ENCODE measurements around the gene MTRF1L.
"Not testable (repeated sequence)": the region's sequence is repeated elsewhere in the genome, so short reads cannot be mapped to it uniquely, and the experiment has no call there.

MTRF1L gene

DNA sequence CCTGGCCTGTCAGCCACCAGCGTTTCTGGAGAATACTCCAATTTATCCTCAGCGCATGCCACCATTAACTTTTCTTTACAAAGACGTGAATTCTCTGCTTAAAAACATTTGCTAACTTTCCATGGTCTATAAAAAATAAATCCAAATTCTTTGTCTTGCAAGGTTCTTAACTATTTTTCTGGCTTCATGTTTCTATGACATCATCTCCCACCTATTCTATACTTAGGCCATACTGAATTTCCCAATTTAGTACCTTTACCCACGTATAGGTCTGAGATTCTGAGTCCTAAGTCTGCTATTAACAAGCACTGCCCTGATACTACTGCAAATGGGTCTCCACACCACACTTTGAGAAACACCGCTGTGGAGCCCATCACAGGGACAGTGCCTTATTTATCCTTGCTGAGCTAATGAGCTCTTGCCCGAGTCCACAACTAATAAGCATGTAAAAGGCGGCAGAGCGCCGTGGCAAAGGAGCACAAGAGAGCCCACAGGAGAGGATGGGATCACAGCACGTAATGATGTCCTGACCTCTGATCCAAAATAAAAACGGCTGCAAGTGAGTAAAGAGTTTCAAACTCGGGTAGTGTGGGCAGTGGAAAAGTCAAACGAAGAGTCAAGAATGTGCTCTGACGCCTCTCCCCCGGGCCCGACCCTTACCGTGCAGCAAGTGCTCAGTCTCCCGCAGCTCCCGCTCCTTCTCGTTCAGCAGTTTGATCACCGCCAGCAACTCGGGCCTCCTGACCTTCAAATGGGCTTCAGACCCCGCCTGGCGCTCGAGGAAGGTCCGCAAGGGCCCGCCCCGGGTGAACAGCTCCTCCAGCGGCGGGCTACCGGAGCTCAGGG is 519 bp downstream of the MTRF1L start:
- DNase-seq = peak; percentile 39

DNA sequence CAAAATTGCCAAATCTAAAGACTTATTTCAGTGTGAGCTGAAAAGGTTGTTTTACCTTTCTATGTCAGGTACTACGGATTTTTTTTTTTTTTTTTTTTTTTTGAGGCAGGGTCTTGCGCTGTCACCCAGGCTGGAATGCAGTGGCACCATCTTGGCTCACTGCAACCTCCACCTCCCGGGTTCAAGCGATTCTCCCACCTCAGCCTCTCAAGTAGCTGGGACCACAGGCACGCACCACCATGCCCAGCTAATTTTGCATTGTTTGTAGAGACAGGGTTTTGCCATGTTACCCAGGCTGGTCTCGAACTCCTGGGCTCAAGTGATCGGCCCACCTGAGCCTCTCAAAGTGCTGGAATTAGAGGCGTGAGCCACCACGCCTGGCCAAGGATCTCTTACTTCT is 1.7 kb downstream of the MTRF1L start:
- not testable (repeated sequence) for DNase-seq

DNA sequence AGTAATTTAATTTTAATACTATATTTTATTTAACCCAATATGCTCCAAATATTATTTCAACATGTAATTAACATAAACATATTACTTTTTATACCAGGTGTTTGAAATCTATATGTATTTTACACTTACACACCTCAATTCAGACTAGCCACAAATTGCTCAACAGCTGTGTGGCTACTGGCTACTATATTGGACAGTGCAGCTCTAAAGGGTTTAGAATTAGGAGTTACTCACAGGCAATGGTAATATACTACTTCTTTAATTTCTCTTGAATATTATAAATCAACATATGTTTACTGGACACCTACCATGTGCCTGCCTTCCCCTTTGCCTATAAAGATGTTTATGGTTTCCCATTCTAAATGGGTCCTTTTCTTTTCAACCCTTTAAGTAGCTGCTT is 2.3 kb downstream of the MTRF1L start:
- DNase-seq = no peak

DNA sequence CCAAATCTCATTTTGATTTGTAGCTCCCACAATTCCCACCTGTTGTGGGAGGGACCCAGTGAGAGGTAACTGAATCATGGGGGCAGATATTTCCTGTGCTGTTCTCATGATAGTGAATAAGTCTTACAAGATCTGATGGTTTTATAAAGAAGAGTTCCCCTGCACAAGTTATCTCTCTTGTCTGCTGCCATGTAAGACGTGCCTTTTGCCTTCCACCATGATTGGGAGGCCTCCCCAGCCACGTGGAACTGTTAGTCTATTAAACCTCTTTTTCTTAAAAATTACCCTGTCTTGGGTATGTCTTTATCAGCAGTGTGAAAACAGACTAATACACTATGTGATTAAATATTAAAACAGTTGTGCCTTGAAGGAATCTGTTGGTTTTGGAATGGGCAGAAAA is 3.0 kb downstream of the MTRF1L start:
- not testable (repeated sequence) for DNase-seq

DNA sequence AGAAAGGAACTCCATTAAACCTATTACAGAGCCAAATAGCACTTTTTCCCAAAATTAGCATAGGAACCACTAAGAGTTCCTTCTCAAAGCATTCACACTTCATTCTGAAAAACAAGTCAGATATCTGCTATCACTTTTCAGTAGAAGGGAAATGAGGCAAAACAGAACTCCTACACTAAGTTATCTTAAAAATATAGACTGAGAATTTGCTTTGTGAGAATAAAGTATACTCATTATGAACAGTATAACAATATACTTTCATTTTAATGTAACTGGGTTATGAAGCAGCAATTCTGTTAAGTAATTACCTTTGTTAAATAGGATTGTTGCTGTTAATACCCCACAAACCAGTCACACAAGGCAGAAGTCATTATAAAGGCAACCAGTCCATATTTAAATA is 8.7 kb downstream of the MTRF1L start:
- DNase-seq = no peak

DNA sequence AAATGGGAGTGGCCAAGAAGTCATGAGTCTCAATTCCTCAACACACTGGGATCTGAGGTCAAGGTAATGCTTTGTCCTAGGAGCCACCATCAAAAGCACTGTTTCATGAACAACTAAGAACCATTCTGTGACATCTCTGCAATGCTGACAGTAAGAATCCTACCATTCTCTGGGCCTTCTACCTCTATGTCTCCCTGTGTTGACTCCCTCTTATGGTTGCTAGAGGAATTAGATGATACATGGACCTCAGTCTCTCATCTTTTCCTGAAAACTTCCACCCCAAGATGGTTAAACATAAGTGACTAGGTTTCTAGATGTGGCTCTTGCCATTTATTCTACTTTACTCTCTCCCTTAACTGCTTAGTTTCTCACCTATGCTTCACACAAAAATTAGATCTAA is 9.1 kb downstream of the MTRF1L start:
- peak; percentile 38 for DNase-seq

DNA sequence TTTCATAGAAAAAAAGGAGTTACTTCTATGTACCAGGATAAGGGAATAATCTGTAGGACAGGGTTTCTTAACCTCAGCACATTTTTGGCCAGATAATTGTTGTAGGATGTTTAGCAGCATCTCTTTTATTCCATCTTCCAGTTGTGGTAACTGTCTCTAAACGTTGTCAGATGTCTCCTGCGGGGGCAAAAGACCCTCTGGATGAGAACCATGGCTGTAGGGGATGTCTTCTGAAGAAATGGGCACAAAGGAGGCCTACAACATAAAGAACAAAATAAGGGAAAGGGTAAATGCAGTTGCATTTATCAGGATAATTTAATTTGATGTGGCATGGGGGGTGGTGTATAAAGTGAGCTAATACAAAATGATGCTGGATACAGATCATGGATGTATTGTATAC is 15.5 kb downstream of the MTRF1L start:
- DNase-seq = no peak

DNA sequence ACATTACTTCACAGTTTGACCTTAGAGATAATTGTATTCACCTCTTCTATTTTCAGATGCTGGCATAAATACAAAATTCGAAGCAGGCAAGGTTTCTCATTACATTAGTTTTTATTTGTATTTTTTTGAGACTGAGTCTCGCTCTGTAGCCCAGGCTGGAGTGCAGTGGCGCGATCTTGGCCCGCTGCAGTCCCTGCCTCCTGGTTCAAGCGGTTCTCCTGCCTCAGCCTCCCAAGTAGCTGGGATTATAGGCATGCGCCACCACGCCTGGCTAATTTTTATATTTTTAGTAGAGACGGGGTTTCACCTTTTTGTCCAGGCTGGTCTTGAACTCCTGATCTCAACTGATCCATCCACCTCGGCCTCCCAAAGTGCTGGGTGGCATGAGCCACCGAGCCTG is 17.2 kb downstream of the MTRF1L start:
- DNase-seq = not testable (repeated sequence)

DNA sequence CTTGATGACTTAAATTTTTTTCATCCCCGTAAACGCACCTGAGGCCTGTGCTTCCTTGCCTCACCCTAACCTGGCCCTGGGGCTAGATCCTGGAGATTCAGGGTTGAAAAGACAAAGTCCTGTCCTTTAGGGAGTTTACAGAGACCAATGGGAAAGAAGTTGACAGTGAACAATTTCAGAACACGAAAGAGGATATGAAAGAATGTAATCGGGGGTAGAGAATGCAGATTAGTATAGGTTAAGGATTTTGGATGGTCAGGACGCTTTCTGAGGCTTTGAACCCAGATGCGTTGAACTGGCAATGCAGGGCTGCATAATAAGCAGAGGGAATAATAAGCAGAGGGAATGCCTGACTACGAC is 18.0 kb downstream of the MTRF1L start:
- DNase-seq = no peak

DNA sequence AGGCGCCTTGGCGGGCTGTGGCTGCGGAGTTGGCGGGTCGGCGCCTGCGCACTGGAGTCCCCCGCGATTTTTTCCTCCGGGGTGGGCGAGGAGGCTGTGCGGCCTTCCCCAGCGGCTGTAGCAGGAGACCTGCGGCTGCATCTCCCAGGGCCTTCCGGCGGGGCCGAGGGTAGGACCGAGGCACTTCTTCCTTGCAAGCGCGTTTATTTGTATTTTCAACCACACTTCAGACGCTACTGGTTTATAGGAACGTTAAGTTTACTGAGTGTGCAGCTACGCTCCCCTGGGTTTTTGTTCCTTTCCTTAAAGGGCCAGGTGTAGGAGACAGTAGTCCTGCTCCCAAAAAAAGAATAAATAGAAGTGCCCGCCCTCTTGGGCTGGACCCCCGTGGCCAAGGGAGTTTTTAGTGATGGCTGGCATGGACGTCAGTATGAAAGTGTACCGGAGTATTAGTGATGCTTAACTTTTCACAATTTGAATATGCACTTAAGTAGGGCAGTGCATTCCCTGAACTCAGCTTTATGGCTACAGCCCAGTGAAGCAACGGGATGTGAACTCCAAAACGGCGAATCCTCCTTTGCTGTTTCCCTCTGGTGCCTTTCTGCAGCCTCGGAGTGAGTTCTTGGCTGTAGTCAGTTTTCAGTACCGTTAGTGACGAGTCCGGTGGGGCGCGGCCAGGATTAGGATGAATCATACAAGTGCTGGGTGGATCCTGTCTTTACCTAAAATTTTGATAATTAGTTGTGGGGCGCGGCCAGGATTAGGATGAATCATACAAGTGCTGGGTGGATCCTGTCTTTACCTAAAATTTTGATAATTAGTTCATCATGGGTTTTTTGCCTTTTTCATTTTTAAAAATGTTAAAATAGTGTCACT is 18.6 kb downstream of the MTRF1L start:
- peak; percentile 95 for DNase-seq

DNA sequence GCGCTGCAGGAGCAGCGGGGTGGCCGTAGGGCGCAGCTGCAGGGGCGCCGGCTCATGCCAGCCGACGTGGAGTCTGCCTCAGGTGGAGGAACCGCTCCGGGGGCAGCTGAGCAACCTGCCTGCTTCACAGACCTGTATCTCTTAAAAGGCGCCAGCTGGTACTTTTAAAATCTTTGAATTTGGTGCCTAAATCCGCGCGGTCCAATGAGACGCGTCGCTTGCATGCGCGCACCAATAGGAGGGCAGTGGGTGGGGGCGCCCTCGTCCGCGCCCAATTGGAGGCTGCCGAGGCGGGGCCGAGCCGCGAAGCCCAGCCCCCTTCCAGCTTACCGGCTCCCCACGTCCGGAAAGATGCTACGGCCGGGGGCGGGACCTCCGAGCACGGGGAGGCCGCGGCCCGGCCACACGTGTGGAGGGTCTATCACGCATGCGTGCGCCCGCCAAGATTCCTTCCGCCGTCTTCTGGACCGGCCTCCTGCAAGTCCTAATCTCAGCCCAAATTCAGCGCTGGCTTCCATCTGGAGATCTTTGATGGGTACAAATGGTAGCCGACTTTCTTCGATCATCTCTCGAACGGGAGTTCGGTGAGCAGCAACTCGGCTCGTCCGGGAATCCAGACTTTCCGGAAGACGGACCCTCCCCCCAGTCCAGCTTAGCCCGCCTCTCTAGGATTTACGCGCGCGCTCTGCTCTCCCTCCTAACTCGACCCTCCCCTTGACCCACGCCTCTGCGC is 19.4 kb downstream of the MTRF1L start, which contains the start of gene FBXO5:
FBXO5 (minus strand) TSS at position 138 of the 733 bp plus-strand sequence; CDS start at position 56, 82 bp downstream.
- peak; percentile 97 for DNase-seq

DNA sequence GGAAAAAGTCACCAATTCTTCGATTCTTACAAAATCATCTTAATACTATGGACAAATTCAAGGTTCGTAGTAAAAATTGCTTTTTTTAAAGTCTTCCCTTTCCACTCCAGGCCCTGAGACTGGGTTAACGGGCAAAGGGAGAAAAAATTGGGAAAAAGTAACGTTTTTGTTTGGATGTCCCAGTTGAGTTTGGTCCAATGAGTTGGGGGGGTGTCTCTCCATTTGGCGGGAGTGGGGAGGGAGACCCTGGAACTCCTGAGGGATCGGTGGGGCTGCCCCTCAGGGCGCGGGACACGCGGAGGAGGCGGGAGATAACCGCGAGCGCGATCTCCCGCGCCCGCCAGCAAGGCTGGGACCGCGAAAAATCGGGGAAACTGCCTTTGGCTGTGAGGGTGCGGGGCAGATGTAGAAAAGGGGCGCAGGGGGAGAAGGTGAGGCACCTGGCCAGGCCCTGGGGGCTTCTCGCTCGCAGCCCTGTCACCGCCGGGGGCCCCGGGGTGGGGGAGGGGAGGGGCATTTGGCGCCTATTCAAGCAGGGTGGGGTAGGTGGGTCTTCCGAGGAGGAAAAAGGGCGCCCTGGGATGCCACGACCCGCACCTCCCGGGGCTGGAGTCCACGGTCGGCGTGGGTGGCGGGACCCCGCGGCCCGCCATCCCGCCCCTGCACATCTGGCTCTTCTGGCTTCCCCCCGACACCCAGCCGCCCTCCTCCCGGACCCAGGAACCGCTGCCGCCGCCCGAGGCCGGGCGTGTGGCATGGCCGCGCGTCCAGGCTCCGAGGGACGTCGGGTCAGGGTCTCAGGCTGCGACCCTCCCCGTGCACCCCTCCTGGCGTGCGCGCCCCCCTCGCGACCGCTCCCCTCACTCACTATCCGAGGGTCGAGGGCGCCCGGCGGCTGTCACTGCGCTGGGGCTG is 20.3 kb downstream of the MTRF1L start:
- DNase-seq = peak; percentile 51

DNA sequence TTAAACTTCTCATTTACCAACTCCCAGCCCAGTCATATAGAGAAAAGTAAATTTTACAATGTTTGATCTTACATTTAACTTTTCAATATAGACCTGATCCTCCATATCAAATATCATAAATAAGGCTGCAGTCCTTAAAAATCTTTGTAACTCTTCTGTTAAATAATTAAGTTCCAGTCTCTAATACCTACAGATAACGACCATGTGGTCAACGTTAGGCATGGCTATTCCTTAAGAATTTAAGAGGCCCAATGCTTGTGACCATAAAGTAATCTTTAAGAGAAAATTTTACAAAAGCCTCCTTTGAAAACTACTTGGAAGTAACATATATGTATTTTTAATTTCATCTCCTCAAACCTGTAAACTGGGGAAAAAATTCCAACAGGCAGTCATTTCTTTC is 21.3 kb downstream of the MTRF1L start:
- peak; percentile 42 for DNase-seq

DNA sequence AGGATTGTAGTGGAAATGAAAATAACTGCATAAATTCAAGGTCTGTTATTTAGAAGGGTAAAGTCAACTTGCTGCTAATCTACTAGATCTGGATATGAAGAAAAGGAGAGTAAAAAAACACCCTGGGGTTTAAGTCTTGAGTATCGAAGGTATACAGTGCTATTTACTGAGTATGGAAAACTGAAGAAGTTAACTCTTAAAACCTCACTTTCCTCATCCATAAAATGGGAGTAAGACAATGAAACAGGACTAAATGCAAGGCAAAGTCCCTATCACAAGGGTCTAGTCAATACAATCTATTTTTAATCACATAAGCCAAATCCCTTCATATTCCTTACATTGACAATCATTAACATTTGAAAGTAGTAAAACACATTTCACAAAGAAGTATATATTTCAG is 21.9 kb downstream of the MTRF1L start:
- no peak for DNase-seq

DNA sequence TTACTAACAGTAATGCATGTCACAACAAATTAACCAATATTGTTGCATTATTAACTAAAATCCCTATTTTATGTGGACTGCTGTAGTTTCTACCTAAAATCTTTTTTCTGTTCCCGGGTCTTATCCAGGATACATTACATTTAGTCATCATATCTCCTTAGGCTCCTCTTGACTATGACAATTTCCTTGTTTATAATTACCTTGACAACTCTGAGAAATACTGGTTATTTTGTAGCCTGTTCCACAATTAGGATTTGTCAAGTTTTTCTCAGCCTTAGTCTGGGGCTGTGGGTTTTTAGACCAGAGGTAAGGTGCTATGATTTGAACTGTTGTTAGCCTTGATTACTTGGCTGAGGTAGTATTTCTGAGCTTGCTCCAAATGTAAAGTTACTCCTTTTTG is 23.4 kb downstream of the MTRF1L start:
- no peak for DNase-seq

DNA sequence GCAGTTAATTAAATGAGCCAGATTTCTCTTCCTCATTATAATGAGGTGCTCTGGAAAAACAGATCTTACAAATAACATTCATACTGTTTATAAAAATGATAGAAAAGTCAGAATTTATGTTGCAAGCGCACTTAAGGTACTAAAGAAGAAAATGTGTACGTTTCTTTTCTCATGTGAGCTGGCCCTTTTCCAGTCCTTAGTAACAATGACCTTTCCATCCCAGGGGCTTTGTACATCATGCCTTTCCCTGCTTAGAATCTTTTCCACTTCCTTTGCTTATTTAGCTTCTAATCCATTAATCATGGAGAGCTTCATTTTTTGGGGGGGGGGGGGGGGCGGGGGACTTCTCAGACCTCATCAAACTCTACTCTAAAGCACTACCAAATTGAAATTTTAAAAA is 24.5 kb downstream of the MTRF1L start:
- no peak for DNase-seq

DNA sequence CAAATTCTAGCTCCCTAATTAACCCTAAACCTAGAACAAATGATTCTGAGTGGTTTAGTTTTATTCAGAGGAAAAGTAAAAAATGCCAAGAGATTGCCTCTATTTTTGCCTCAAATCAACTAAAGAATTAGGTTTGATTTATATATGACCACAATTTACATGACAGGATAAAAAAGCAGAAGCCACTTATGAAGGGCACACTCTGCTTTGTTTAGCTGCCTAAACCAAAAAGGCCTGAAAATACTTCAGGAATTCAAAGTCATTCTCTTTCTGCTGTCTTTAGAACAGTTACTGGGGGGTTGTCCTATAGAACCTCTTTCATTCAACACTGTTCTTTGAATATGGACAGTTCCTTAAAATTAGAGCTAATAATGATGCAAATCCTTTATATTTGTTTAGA is 25.0 kb downstream of the MTRF1L start:
- no peak for DNase-seq

DNA sequence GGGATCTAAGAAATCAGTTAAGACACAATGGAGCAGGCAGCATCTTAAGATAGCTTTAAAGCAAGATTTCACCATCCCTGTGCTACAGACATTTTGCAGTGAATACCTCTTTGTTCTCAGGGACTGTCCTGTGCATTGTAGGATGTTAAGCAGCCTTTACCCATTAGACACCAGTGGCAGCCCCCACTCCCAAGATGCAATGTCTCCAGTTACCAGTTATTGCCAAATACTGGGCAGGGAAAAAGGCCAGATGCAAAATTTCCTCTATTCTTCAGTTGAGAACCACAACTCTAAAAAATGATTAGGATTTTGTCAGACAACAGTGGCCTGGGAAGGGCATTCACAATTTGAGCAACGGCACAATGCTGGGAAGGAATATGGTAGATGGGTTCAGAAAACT is 25.8 kb downstream of the MTRF1L start:
- no peak for DNase-seq

DNA sequence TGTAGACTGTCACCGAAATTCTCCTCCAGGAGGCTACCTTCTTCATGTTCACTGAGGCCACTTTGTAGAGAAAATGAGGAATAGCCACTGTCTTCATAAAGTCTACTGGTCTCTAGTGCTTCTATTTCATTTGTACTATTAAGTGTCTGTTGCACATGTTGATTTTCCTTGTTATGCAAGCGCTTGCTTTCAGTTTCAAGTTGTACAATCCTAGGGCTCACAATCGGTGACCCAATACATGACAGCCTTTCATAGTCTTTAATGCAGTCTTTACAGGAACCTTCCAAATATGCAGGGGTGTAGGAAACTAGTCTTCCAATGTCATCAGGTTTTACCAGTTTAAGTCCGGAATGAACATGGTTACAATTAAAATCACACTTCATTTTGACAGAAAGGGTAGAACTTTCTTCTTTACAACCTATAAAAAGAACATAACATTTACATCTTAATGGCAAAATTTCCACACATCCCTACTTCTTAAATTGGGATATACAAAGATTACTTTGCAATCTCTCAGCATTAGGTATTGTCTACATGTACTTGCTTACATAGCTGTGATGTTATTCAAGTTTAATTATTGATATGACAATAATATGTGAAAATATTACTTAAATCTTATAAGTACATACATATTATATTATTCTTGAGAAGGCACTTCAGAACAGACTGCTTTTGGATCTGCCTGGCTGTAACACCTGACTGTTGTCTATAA is 27.1 kb downstream of the MTRF1L start:
- peak; percentile 36 for DNase-seq

DNA sequence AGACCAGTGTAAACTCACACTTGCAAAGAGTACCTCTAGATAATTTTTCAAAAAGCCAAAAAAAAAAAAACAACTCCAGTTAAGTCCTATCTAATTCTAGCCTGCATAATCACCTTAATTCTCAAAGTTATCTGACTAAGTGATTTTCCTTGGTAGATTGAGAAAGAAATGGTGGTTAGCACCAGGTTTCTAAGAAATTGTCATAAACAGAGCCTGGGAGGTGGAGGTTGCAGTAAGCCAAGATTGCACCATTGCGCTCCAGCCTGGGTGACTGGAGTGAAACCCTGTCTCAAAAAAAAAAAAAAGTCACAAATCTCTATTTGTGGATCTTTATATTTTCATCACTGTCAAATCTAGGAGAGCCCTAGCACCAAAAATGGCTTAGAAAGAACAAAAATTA is 28.6 kb downstream of the MTRF1L start:
- DNase-seq = no peak

DNA sequence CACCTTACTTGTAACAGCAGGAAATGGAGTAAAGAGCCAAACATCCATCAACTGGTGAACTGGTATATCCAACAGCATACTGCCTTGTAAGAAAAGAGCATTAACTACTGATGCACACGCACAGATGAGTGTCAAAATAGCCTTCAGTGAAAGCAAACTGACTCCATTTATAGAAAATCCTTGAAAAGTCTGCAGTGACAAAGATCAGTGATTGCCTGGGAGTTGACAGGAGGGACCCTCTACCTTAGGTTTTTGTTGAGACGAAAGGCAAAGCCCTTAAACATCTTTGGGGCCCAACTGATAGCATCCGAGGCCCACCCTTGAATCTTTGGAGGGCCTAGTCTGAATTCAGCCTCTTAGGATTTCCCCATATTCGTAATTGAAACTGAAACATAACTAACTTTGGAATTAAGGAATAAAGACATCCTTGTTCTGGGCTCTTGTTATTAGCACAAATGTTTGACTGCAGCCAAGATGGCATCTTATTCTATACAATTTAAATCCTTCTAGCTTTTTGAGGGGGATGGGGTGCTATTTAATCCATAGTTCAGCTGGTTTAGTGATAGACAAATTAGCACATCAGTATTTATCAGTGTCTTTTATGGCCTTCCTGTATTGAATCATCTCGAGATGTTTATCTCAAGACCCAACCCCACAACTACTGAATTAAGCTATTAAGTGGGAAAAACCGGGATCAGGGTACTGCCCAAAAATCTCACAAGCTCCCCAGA is 32.7 kb downstream of the MTRF1L start:
- DNase-seq = no peak
